Hepatocyte (in vitro differentiated cells): ENCODE data around the gene GLDC.

Experiments used
- EZH2 ChIP-seq: fragments of 200-600 bp; sonication (generic); IDR thresholded peaks from 2 replicates; pipeline ENCODE4 v1.6.1; 2016; ENCODE audit warnings: antibody characterized with exemption, mild to moderate bottlenecking, borderline replicate concordance
- TF ChIP-seq, protein P1 (sequence below): fragments of 200-600 bp; sonication (generic); IDR thresholded peaks from 2 replicates; pipeline ENCODE4 v1.5.1; 2016; ENCODE audit warnings: antibody characterized with exemption, mild to moderate bottlenecking; ENCODE audit not compliant: poor library complexity

DNA sequence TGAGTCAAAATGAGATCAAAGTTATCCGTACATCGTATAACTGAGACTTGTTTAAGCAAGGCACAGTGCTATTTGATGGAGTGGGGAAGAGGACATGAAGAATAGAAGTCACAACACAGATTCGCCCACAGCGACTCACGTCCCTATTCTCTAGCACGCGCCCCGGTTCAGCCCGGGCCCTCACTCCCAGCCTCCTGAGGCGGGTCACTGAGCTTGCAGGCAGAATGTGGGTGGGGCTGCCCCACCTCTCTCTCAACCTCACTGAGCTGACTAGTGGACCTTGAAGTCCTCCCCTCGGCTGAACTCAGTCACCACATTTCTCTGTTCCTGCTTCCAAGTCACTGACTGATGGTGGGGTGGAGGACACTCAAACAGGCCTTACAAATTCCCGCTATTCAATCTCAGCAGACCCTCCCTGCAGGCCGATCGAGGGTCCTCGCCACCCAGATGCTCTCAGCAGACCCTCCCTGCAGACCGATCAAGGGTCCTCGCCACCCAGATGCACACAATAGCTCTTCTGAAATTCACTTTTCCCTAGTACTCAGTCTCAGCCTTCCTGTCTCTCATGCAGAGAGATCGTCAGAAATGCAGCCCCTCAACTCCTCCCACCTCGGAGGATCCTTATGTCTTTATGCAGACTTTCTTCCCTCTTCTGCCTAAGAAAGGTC is 12.9 kb downstream of the GLDC start:
- TF ChIP-seq, protein P1, sequence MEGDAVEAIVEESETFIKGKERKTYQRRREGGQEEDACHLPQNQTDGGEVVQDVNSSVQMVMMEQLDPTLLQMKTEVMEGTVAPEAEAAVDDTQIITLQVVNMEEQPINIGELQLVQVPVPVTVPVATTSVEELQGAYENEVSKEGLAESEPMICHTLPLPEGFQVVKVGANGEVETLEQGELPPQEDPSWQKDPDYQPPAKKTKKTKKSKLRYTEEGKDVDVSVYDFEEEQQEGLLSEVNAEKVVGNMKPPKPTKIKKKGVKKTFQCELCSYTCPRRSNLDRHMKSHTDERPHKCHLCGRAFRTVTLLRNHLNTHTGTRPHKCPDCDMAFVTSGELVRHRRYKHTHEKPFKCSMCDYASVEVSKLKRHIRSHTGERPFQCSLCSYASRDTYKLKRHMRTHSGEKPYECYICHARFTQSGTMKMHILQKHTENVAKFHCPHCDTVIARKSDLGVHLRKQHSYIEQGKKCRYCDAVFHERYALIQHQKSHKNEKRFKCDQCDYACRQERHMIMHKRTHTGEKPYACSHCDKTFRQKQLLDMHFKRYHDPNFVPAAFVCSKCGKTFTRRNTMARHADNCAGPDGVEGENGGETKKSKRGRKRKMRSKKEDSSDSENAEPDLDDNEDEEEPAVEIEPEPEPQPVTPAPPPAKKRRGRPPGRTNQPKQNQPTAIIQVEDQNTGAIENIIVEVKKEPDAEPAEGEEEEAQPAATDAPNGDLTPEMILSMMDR = no peak
- TF ChIP-seq EZH2 = no peak
